K562 (cell line): ENCODE results near the gene PBX4. TPM values are rescaled to one million over a fixed set of nuclear protein-coding genes. Genes with fewer than 3 reads are reported as not detected.

Source experiments
- ATAC-seq: fragments of 200-7000 bp; cut with Tn5 transposase; 3 replicates; pipeline ENCODE4 v1.9.1; 2020; ENCODE audit warnings: moderate library complexity
- BruUV-seq: library from RNA; stranded (reverse); fragments of 400-500 nt; replicated peaks from 2 replicates; lab custom pipeline; 2021; lab: Mats Ljungman, UMichigan
- CTCF ChIA-PET: fragments of 300-600 bp; formaldehyde crosslinking; extraction: SDS; loops from one replicate; lab custom pipeline; 2021; ENCODE audit warnings: low intra/inter-chr PET ratio; lab: Yijun Ruan, JAX
- POLR2A ChIA-PET: fragments of 300-600, 350-650 bp; sonication (Branson Sonifier 250); formaldehyde crosslinking; extraction: SDS; loops from one replicate; lab custom pipeline; 2021; ENCODE audit warnings: antibody characterized with exemption, inconsistent platforms; lab: Yijun Ruan, JAX
- DNase-seq, 4 experiments: peaks; one replicate each; pipeline versions ENCODE4 v3.0.0 to v3.0.0-alpha.2; 2011 to 2018; ENCODE audit warnings: low spot score in 3 of 4, mixed read lengths in 3 of 4; ENCODE audit errors: extremely low read depth in 1 of 4
- FAIRE-seq: peaks from 2 replicates; lab custom pipeline; 2011; peaks lifted over from hg19 to GRCh38; lab: Jason Lieb, UNC
- H2AFZ ChIP-seq: 2 replicates; pipeline ENCODE4 v1.6.0; 2011; ENCODE audit warnings: low read depth, low read length, control low read depth, inconsistent platforms
- H3K27ac ChIP-seq: fragments of 200-600 bp; 3 replicates; pipeline ENCODE4 v1.8.0; 2011; ENCODE audit warnings: low read depth, mild to moderate bottlenecking, control low read depth, inconsistent platforms, low read length, moderate library complexity, mixed read lengths; ENCODE audit errors: extremely low read depth
- H3K27me3 ChIP-seq, 2 experiments: fragments of 300-600 bp in 1 of 2; 2 replicates in 1 of 2; 3 replicates in 1 of 2; pipeline versions ENCODE4 v1.6.0 to v1.8.0; 2011; ENCODE audit warnings: inconsistent platforms in 2 of 2, low read length in 2 of 2, mild to moderate bottlenecking in 1 of 2, mixed read lengths in 1 of 2, moderate library complexity in 1 of 2; ENCODE audit not compliant: control insufficient read depth in 2 of 2, insufficient read depth in 2 of 2
- H3K36me3 ChIP-seq: fragments of 300-600 bp; 3 replicates; pipeline ENCODE4 v1.8.0; 2011; ENCODE audit warnings: mild to moderate bottlenecking, low read length, inconsistent platforms; ENCODE audit not compliant: control insufficient read depth, insufficient read depth
- H3K4me1 ChIP-seq, 2 experiments: fragments of 200-600 bp in 1 of 2; replicated peaks in 1 of 2; 2 replicates in 1 of 2; 3 replicates in 1 of 2; pipeline versions ENCODE4 v1.5.1 to v1.8.0; 2011; ENCODE audit warnings: inconsistent platforms in 2 of 2, low read length in 2 of 2, mild to moderate bottlenecking in 1 of 2, mixed read lengths in 1 of 2, moderate library complexity in 1 of 2; ENCODE audit not compliant: control insufficient read depth in 2 of 2, insufficient read depth in 2 of 2
- H3K4me2 ChIP-seq: 2 replicates; pipeline ENCODE4 v1.6.1; 2011; ENCODE audit warnings: low read length, control low read depth, inconsistent platforms, mixed read lengths; ENCODE audit not compliant: insufficient read depth
- H3K4me3 ChIP-seq: fragments of 200-600 bp; sonication (generic), shearing (Covaris generic); 2 replicates; pipeline ENCODE4 v1.5.1; 2016; ENCODE audit warnings: control low read depth, inconsistent platforms
- H3K79me2 ChIP-seq: fragments of 200-600 bp; 3 replicates; pipeline ENCODE4 v1.8.0; 2011; ENCODE audit warnings: low read length, inconsistent platforms; ENCODE audit not compliant: control insufficient read depth, insufficient read depth
- H3K9ac ChIP-seq, 2 experiments: 2 replicates each; pipeline versions ENCODE4 v1.6.0 to v1.6.1; 2011; ENCODE audit warnings: low read depth in 2 of 2, low read length in 2 of 2, control low read depth in 1 of 2, inconsistent platforms in 1 of 2, mild to moderate bottlenecking in 1 of 2, mixed read lengths in 1 of 2; ENCODE audit not compliant: insufficient read depth in 1 of 2
- H3K9me1 ChIP-seq: one replicate; pipeline ENCODE4 v1.6.0; 2011; ENCODE audit warnings: inconsistent platforms, mild to moderate bottlenecking, low read length, moderate library complexity; ENCODE audit not compliant: control insufficient read depth, insufficient read depth
- H3K9me3 ChIP-seq: replicated peaks from 2 replicates; pipeline ENCODE4 v1.5.1; 2011; ENCODE audit warnings: low read depth, low read length, inconsistent platforms; ENCODE audit not compliant: control insufficient read depth, insufficient read depth
- H4K20me1 ChIP-seq: replicated peaks from 2 replicates; pipeline ENCODE4 v1.6.1; 2011; ENCODE audit warnings: low read length, inconsistent platforms, mixed read lengths; ENCODE audit not compliant: control insufficient read depth, insufficient read depth
- GATA2 ChIP-seq: sonication (generic); formaldehyde crosslinking; IDR thresholded peaks from 2 replicates; pipeline ENCODE4 v1.4.0; 2020; ENCODE audit warnings: mild to moderate bottlenecking, missing genetic modification reagents
- NR2F6 ChIP-seq: fragments of 450-650 bp; formaldehyde crosslinking; IDR thresholded peaks from 2 replicates; pipeline ENCODE4 v1.4.0; 2020; ENCODE audit warnings: mild to moderate bottlenecking
- PHB2 ChIP-seq: fragments of 450-650 bp; IDR thresholded peaks from 2 replicates; pipeline ENCODE4 v1.6.1; 2017; ENCODE audit warnings: low read depth
- SUPT5H ChIP-seq: fragments of 450-650 bp; IDR thresholded peaks from 2 replicates; pipeline ENCODE4 v1.6.1; 2016
- ZFP30 ChIP-seq: fragments of 250-450 bp; sonication (Bioruptor Pico); IDR thresholded peaks from 2 replicates; pipeline ENCODE4 v1.8.0; 2022; ENCODE audit warnings: moderate library complexity, mild to moderate bottlenecking, inconsistent platforms, borderline replicate concordance
- ZNF311 ChIP-seq: fragments of 250-450 bp; sonication (Bioruptor Pico); IDR thresholded peaks from 2 replicates; pipeline ENCODE4 v1.4.0; 2020; ENCODE audit warnings: mild to moderate bottlenecking, moderate library complexity
- WGBS: fragments of 100-300 bp; shearing (Covaris generic); methylation state at CpG from one replicate; pipeline ENCODE4 v1.1.6; 2016; ENCODE audit warnings: low coverage, mixed read lengths; ENCODE audit not compliant: insufficient coverage; ENCODE audit errors: missing lambda C conversion rate; 5-methylcytosine and 5-hydroxymethylcytosine counted together
- in situ Hi-C: fragments of 300-500 bp; cut with MboI; formaldehyde crosslinking; loops from 4 replicates; pipeline ENCODE4 v1.15.0; 2018; ENCODE audit warnings: inconsistent platforms, mixed read lengths
- intact Hi-C: fragments of 100-400 bp; cut with micrococcal nuclease; formaldehyde crosslinking; loops from 2 replicates; pipeline ENCODE4 v1.14.2; 2022
- polyA plus RNA-seq, 8 experiments: library from polyadenylated mRNA; depleted of rRNA in 4 of 8; stranded (reverse) in 5 of 8; unstranded in 3 of 8; fragments of >200 nt; fragmentation: Nextera tagmentation in 2 of 8; fragmentation: Illumina TruSeq in 1 of 8; extraction: Ambion mirVana in 2 of 8; extraction: Trizol in 1 of 8; gene quantifications; 2 replicates each; pipeline versions ENCODE4 v1.2.1 to v1.2.3, GENCODE V29; 2011 to 2014; ENCODE audit warnings: inconsistent platforms in 1 of 8, missing spikeins in 1 of 8
- total RNA-seq, 7 experiments: library from RNA; depleted of rRNA in 6 of 7; stranded (reverse); fragments of >200 nt in 6 of 7; fragmentation: Illumina TruSeq in 2 of 7; extraction: Trizol in 2 of 7; gene quantifications; 2 replicates each; pipeline versions ENCODE4 v1.2.1 to v1.2.3, GENCODE V29; 2011 to 2021; ENCODE audit warnings: low replicate concordance in 1 of 7
- TF ChIP-seq, protein P1 (sequence below): fragments of 450-650 bp; IDR thresholded peaks from 2 replicates; pipeline ENCODE4 v1.6.1; 2016; ENCODE audit warnings: low read depth
- TF ChIP-seq, protein P2 (sequence below): fragments of 450-650 bp; IDR thresholded peaks from 2 replicates; pipeline ENCODE4 v1.6.1; 2018; ENCODE audit warnings: mild to moderate bottlenecking, low read depth; ENCODE audit not compliant: partially characterized antibody

PBX4 gene
- total and polyA plus RNA-seq, 9 of the 15 experiments (the other 6 are each of a cell fraction or from before 2014, with no cell fraction given), result 0.11 to 3.8 (median 1.6) TPM; not detected in 1

DNA sequence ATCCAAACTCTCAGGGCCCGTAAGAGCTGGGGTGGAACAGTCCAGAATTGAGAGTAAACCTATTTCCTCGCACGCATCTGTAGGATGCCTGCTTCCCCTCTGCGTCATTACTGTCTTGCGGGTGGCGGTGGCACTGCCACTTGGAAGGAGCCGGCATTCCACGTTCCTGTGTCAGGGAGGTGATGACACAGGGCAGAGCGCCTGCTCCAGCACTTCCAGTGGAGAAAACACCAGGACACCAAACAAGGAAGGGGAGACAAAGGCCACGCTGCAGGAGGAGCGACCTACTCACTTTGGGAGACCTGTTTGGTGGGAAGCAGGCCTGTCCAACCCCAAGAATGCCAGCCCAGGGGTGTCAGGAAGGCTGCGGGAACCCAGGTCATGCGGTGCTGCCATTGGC lies 37.1 kb downstream of the PBX4 start:
- no TSS peak for BruUV-seq

DNA sequence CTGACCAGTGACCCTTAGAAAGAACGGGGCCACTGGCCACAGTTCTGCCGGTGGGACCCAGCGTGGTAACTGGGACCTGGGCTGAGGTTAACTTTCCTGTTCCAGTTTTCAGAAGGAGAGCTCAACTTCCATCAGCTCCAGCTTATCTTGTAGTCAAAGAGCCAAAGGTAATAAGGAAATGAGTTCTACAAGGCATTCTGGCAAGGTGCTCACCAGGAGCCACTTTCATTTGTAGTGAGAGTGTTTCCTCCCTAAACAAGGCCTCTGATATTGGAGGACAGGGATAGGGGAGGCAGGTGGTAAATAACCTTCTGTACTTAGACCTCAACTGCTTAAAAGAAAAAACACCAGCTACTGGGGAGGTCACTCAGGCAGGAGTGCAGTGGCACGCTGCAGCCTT lies 38.1 kb downstream of the PBX4 start:
- in situ Hi-C loops, result no loop called here
- Histone ChIP-seq H3K9me1 (no peaks in the 10 kb centered on the region), H3K4me1 (no peaks in the 10 kb centered on the region; a peak in 1 of 5 replicates), H3K9me3 (no peaks in the 10 kb centered on the region), H3K27ac (no peak overlapping the region), H2AFZ (no peak overlapping the region), H3K4me3 (no peak overlapping the region), H3K36me3 (no peaks in the 10 kb centered on the region), H3K9ac (no peak overlapping the region), H3K27me3 (no peaks in the 10 kb centered on the region; a peak in 1 of 5 replicates), H3K79me2 (no peaks in the 10 kb centered on the region), H3K4me2 (no peak overlapping the region), H4K20me1 (no peaks in the 10 kb centered on the region)
- FAIRE-seq, result no peak
- no TSS peak for BruUV-seq
- intact Hi-C loops, result no loop called here
- WGBS, result 40% methylated on average over 4 of the region's 4 CpGs
- no peak for DNase-seq
- no peak for ATAC-seq
- CTCF ChIA-PET, result no interaction called here
- POLR2A ChIA-PET, result interaction anchor here (0.6 kb wide), 1 partner anchor 667 kb away, joined by 3 read pairs; no protein-coding TSS in a partner anchor
- TF ChIP-seq, protein P1, sequence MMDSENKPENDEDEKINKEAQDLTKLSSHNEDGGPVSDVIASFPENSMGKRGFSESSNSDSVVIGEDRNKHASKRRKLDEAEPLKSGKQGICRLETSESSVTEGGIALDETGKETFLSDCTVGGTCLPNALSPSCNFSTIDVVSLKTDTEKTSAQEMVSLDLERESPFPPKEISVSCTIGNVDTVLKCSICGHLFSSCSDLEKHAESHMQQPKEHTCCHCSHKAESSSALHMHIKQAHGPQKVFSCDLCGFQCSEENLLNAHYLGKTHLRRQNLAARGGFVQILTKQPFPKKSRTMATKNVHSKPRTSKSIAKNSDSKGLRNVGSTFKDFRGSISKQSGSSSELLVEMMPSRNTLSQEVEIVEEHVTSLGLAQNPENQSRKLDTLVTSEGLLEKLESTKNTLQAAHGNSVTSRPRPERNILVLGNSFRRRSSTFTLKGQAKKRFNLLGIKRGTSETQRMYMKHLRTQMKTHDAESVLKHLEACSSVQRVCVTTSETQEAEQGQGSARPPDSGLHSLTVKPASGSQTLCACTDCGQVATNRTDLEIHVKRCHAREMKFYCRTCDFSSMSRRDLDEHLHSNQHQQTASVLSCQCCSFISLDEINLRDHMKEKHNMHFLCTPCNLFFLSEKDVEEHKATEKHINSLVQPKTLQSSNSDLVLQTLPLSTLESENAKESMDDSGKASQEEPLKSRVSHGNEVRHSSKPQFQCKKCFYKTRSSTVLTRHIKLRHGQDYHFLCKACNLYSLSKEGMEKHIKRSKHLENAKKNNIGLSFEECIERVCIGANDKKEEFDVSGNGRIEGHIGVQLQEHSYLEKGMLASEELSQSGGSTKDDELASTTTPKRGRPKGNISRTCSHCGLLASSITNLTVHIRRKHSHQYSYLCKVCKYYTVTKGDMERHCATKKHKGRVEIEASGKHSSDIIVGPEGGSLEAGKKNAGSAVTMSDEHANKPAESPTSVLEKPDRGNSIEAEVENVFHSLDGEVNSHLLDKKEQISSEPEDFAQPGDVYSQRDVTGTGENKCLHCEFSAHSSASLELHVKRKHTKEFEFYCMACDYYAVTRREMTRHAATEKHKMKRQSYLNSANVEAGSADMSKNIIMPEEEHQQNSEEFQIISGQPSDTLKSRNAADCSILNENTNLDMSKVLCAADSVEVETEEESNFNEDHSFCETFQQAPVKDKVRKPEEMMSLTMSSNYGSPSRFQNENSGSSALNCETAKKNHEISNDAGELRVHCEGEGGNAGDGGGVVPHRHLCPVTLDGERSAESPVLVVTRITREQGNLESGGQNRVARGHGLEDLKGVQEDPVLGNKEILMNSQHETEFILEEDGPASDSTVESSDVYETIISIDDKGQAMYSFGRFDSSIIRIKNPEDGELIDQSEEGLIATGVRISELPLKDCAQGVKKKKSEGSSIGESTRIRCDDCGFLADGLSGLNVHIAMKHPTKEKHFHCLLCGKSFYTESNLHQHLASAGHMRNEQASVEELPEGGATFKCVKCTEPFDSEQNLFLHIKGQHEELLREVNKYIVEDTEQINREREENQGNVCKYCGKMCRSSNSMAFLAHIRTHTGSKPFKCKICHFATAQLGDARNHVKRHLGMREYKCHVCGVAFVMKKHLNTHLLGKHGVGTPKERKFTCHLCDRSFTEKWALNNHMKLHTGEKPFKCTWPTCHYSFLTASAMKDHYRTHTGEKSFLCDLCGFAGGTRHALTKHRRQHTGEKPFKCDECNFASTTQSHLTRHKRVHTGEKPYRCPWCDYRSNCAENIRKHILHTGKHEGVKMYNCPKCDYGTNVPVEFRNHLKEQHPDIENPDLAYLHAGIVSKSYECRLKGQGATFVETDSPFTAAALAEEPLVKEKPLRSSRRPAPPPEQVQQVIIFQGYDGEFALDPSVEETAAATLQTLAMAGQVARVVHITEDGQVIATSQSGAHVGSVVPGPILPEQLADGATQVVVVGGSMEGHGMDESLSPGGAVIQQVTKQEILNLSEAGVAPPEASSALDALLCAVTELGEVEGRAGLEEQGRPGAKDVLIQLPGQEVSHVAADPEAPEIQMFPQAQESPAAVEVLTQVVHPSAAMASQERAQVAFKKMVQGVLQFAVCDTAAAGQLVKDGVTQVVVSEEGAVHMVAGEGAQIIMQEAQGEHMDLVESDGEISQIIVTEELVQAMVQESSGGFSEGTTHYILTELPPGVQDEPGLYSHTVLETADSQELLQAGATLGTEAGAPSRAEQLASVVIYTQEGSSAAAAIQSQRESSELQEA, result no peak
- TF ChIP-seq NR2F6 (CRISPR knock-in tag) (no peak), ZFP30 (CRISPR knock-in tag) (no peak)

More for the DNA sequence above, 37.1 kb downstream of the PBX4 start:
- POLR2A ChIA-PET, result no interaction called here
- Histone ChIP-seq H3K4me2 (no peak overlapping the region), H3K27me3 (no peaks in the 10 kb centered on the region; a peak in 1 of 5 replicates), H3K9me3 (no peaks in the 10 kb centered on the region), H3K36me3 (no peaks in the 10 kb centered on the region), H2AFZ (no peak overlapping the region), H3K4me3 (no peak overlapping the region), H3K9ac (peak overlapping the region in 1 of 2 experiments; percentile 23; a peak in 1 of 4 replicates), H3K9me1 (no peaks in the 10 kb centered on the region), H4K20me1 (no peaks in the 10 kb centered on the region), H3K27ac (no peak overlapping the region), H3K4me1 (no peaks in the 10 kb centered on the region; a peak in 1 of 5 replicates), H3K79me2 (no peaks in the 10 kb centered on the region)
- TF ChIP-seq PHB2 (no peak), GATA2 (CRISPR knock-in tag) (no peak), ZNF311 (CRISPR knock-in tag) (no peak), SUPT5H (no peak)
- TF ChIP-seq, protein P2, sequence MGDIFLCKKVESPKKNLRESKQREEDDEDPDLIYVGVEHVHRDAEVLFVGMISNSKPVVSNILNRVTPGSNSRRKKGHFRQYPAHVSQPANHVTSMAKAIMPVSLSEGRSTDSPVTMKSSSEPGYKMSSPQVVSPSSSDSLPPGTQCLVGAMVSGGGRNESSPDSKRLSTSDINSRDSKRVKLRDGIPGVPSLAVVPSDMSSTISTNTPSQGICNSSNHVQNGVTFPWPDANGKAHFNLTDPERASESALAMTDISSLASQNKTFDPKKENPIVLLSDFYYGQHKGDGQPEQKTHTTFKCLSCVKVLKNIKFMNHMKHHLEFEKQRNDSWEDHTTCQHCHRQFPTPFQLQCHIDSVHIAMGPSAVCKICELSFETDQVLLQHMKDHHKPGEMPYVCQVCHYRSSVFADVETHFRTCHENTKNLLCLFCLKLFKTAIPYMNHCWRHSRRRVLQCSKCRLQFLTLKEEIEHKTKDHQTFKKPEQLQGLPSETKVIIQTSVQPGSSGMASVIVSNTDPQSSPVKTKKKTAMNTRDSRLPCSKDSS, result no peak
- in situ Hi-C loops (no loop called here), intact Hi-C loops (no loop called here)
- CTCF ChIA-PET, result no interaction called here
- WGBS, result 43% methylated on average over 13 of the region's 13 CpGs
- FAIRE-seq, result no peak
- no peak for DNase-seq
- ATAC-seq, result no peak
